GM12891 (cell line): ENCODE results near the gene MYO15A.

ENCODE experiments used
- PAX5 ChIP-seq: IDR thresholded peaks from 2 replicates; pipeline ENCODE4 v1.6.1; 2011; ENCODE audit warnings: low read length, moderate library complexity, mild to moderate bottlenecking; ENCODE audit not compliant: insufficient read depth, severe bottlenecking
- POLR2A ChIP-seq: IDR thresholded peaks from 2 replicates; pipeline ENCODE4 v1.6.1; 2011; ENCODE audit warnings: low read depth, low read length, control low read depth
- POLR2AphosphoS5 ChIP-seq: IDR thresholded peaks from 2 replicates; pipeline ENCODE4 v1.6.1; 2011; ENCODE audit warnings: low read depth, low read length, control low read depth
- POU2F2 ChIP-seq: IDR thresholded peaks from 2 replicates; pipeline ENCODE4 v1.6.1; 2011; ENCODE audit warnings: low read depth, mild to moderate bottlenecking, control low read depth, low read length, moderate library complexity
- SPI1 ChIP-seq: IDR thresholded peaks from 2 replicates; pipeline ENCODE4 v1.6.1; 2011; ENCODE audit warnings: low read depth, low read length, control low read depth
- TAF1 ChIP-seq: IDR thresholded peaks from 2 replicates; pipeline ENCODE4 v1.6.1; 2011; ENCODE audit warnings: low read depth, low read length, control low read depth

DNA sequence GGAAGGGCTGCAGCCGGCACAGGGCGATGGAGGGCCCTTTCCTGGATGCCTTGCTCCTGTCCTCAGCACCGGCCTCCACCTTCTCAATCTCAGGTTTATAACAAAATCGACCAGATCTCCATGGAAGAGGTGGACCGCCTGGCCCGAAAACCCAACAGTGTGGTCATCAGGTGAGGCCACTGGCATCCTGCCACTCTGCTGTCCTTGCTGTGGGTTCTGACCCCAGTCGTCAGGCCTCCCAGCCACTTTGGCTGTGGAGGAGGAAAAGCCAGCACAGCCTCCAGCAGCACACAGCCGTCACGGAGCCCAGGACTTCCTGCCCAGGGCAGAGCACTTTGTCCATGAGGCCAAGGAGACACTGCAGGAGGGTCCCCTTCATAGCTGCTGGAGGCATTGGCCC lies 6.7 kb upstream of the MYO15A start:
- no peak for TF ChIP-seq POLR2A
- TF ChIP-seq TAF1: no peak
- no peak for TF ChIP-seq POLR2AphosphoS5
- TF ChIP-seq SPI1: no peak
- TF ChIP-seq PAX5: no peak
- TF ChIP-seq POU2F2: no peak
